CD8-positive, alpha-beta memory T cell (primary cell): ENCODE data around the gene ANKRD31. TPM values are rescaled to one million over a fixed set of nuclear protein-coding genes. Genes with fewer than 3 reads are reported as not detected.
A peak's percentile ranks its signal among the peaks of the same experiment; 100 is the strongest.
"Not testable (repeated sequence)": the region's sequence is repeated elsewhere in the genome, so short reads cannot be mapped to it uniquely, and the experiment has no call there.

Source experiments
- CTCF ChIA-PET: fragments of 350-600 bp; sonication (Branson Sonifier 250); formaldehyde crosslinking; loops from one replicate; lab custom pipeline; 2021; ENCODE audit warnings: antibody characterized with exemption; lab: Charles Lee
- POLR2A ChIA-PET: fragments of 350-600 bp; sonication (Branson Sonifier 250); formaldehyde crosslinking; loops from one replicate; lab custom pipeline; 2021; ENCODE audit warnings: antibody characterized with exemption; lab: Charles Lee
- DNase-seq, 5 donors: peaks; one replicate each; pipeline versions ENCODE4 v3.0.0 to v3.0.0-alpha.2; 2020 to 2022; ENCODE audit warnings: mixed read lengths in 1 of 5
- H3K27ac ChIP-seq: one replicate; pipeline ENCODE4 v1.7.0; 2013; ENCODE audit warnings: low read depth, mild to moderate bottlenecking, low read length, moderate library complexity
- H3K27me3 ChIP-seq: 2 replicates; pipeline ENCODE4 v1.7.0; 2013; ENCODE audit warnings: low read length, mild to moderate bottlenecking; ENCODE audit not compliant: insufficient read depth, poor library complexity, severe bottlenecking
- H3K36me3 ChIP-seq: 2 replicates; pipeline ENCODE4 v1.7.0; 2013; ENCODE audit warnings: mild to moderate bottlenecking, low read length, moderate library complexity; ENCODE audit not compliant: insufficient read depth
- H3K4me1 ChIP-seq: 2 replicates; pipeline ENCODE4 v1.7.0; 2013; ENCODE audit warnings: mild to moderate bottlenecking, low read length, moderate library complexity; ENCODE audit not compliant: insufficient read depth
- H3K4me3 ChIP-seq: 2 replicates; pipeline ENCODE4 v1.7.0; 2013; ENCODE audit warnings: mild to moderate bottlenecking, low read length
- H3K9me3 ChIP-seq: 2 replicates; pipeline ENCODE4 v1.7.0; 2013; ENCODE audit warnings: mild to moderate bottlenecking, low read length
- H3K27ac Mint-ChIP-seq, 8 donors: one replicate each; pipeline ENCODE4 v1.8.0; 2020 to 2021; ENCODE audit warnings: mixed read lengths in 8 of 8, mild to moderate bottlenecking in 6 of 8, inconsistent platforms in 3 of 8, moderate library complexity in 3 of 8
- H3K27me3 Mint-ChIP-seq, 2 donors: one replicate each; pipeline ENCODE4 v1.8.0; 2020 to 2021; ENCODE audit warnings: mixed read lengths in 2 of 2, mild to moderate bottlenecking in 1 of 2, moderate library complexity in 1 of 2
- H3K36me3 Mint-ChIP-seq, 3 donors: one replicate each; pipeline ENCODE4 v1.8.0; 2020 to 2021; ENCODE audit warnings: mixed read lengths in 3 of 3, inconsistent platforms in 1 of 3, mild to moderate bottlenecking in 1 of 3
- H3K4me1 Mint-ChIP-seq, 3 donors: one replicate each; pipeline ENCODE4 v1.8.0; 2020 to 2021; ENCODE audit warnings: mixed read lengths in 3 of 3, inconsistent platforms in 1 of 3, mild to moderate bottlenecking in 1 of 3
- H3K4me3 Mint-ChIP-seq, 7 donors: one replicate each; pipeline ENCODE4 v1.8.0; 2020 to 2021; ENCODE audit warnings: mixed read lengths in 7 of 7, mild to moderate bottlenecking in 6 of 7, moderate library complexity in 4 of 7, inconsistent platforms in 2 of 7
- H3K9me3 Mint-ChIP-seq, 5 donors: one replicate each; pipeline ENCODE4 v1.8.0; 2020 to 2022; ENCODE audit warnings: mixed read lengths in 5 of 5, mild to moderate bottlenecking in 3 of 5, moderate library complexity in 2 of 5, inconsistent platforms in 1 of 5
- polyA plus RNA-seq: library from polyadenylated mRNA; unstranded; fragments of 300-500 nt; fragmentation: Illumina TruSeq; gene quantifications from one replicate; pipeline ENCODE4 v1.2.3, GENCODE V29; 2021
- total RNA-seq, 2 experiments: library from RNA; stranded (reverse); gene quantifications; one replicate each; pipeline ENCODE4 v1.2.3, GENCODE V29; 2021

Gene ANKRD31
- total and polyA plus RNA-seq, 3 experiments from 2014 or later: 0.33 to 0.66 (median 0.64) TPM

DNA sequence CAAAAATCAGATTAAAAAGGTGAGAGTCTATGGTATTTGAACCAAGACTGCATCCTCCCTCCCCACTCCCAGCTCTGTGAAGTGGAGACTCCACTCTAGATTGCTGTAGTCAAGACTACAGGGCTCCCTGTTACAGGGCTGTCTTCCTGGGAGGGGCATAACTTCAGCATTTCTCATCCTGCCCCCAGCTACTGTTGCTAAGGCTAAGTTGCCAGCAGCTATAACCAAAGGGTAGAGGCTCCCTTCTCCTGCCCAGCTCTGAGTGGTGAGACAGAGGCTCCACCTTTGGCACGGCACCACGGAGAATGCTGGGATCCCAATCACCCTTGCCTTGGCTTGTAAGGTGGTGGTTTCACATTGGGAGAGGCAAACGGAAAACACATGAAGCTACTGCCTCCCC lies 145.1 kb downstream of the ANKRD31 start:
- Mint-ChIP-seq H3K27ac (peak overlapping the region in 1 of 8 donors; percentile 50), H3K9me3 (no peaks in the 10 kb centered on the region), H3K4me3 (no peak overlapping the region), H3K4me1 (peaks cover 9 to 19% (median 9%) of the 10 kb centered on the region in 3 donors), H3K27me3 (peaks cover 0 to under 1% of the 10 kb centered on the region in 2 donors), H3K36me3 (no peaks in the 10 kb centered on the region)
- ChIA-PET POLR2A (no interaction called here), CTCF (interaction anchor here (0.8 kb wide), 1 partner anchor 9 kb away, joined by 3 read pairs; no protein-coding TSS in a partner anchor)
- H3K9me3 ChIP-seq: no peaks in the 10 kb centered on the region
- H3K36me3 ChIP-seq: no peaks in the 10 kb centered on the region
- no peak for DNase-seq
- H3K4me1 ChIP-seq: no peaks in the 10 kb centered on the region
- no peak overlapping the region for H3K27ac ChIP-seq
- no peak overlapping the region for H3K4me3 ChIP-seq
- H3K27me3 ChIP-seq: no peaks in the 10 kb centered on the region

DNA sequence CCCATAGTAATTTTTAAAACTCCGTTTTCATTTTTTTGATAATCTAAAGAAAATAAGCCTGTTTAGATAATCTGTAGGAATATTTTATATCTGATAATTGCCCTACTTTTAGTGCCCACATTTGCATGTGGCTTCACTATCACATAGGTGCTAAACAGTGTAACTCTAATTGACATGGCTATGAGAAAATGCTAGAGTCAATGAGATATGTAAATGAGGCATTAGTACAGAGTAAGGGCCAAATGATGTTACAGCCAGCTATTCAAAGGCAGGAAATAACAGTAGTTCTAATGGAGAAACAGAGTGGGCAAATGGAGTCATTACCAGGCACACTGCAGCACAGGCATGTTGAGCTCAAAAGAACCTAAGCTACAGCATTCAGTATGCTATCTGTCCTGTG lies 147.0 kb downstream of the ANKRD31 start:
- H3K9me3 Mint-ChIP-seq: no peaks in the 10 kb centered on the region
- CTCF ChIA-PET: no interaction called here
- POLR2A ChIA-PET: no interaction called here
- H3K4me1 Mint-ChIP-seq: peaks cover 0 to 7% (median 1%) of the 10 kb centered on the region in 3 donors
- no peak for DNase-seq
- no peaks in the 10 kb centered on the region for H3K27me3 ChIP-seq
- H3K9me3 ChIP-seq: no peaks in the 10 kb centered on the region
- H3K4me3 Mint-ChIP-seq: no peak overlapping the region
- H3K4me3 ChIP-seq: no peak overlapping the region
- no peak overlapping the region for H3K27ac Mint-ChIP-seq
- no peak overlapping the region for H3K27ac ChIP-seq
- H3K4me1 ChIP-seq: no peaks in the 10 kb centered on the region
- H3K36me3 ChIP-seq: no peaks in the 10 kb centered on the region
- H3K36me3 Mint-ChIP-seq: no peaks in the 10 kb centered on the region
- peaks cover 0 to 4% of the 10 kb centered on the region in 2 donors for H3K27me3 Mint-ChIP-seq

DNA sequence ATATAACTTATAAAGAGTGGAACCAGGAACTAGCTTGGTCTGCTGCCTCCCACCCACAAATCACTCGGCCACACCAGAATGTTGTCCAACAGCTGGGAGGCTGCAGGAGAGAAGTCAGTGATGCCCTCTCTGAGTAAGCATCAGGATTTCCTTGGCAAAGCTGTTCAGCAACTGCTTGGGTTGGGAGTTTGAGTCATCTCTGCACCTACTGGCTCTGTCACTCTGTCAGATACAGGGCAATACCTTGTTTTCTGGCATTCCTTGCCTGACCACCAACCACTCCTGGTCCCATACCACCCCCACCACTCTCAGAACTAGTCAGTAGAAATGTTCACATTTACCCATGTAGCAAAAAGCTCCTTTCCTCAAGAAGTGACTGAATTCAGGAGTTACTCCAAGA lies 147.5 kb downstream of the ANKRD31 start:
- Histone ChIP-seq H3K9me3 (no peaks in the 10 kb centered on the region), H3K27me3 (no peaks in the 10 kb centered on the region), H3K27ac (no peak overlapping the region), H3K4me3 (no peak overlapping the region), H3K4me1 (no peaks in the 10 kb centered on the region), H3K36me3 (no peaks in the 10 kb centered on the region)
- no peak overlapping the region for H3K27ac Mint-ChIP-seq
- no peaks in the 10 kb centered on the region for H3K36me3 Mint-ChIP-seq
- H3K9me3 Mint-ChIP-seq: no peaks in the 10 kb centered on the region
- H3K27me3 Mint-ChIP-seq: peaks cover 0 to 4% of the 10 kb centered on the region in 2 donors
- H3K4me1 Mint-ChIP-seq: peaks cover 0 to 3% (median 0%) of the 10 kb centered on the region in 3 donors
- ChIA-PET POLR2A (no interaction called here), CTCF (no interaction called here)
- no peak overlapping the region for H3K4me3 Mint-ChIP-seq
- no peak for DNase-seq

DNA sequence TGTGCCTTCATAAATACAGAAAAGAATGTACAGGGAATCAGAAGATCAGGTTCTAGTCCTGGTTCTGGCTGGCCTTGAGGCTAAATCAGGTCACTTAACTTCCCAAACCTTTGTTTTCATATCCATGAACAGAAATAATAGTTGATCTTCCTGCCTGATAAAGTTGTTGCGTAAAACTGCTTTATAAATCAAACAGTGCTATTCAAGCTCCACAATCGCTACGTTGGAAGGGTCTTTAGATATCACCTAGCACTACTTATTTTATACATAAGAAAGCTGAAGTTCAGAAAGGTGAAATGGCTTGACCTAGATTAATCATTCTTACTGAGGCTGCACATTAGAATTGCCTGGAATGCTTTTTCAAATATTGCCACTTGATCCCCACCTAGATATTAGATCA lies 148.0 kb downstream of the ANKRD31 start:
- POLR2A ChIA-PET: no interaction called here
- DNase-seq: no peak
- CTCF ChIA-PET: no interaction called here
- H3K4me3 Mint-ChIP-seq: no peak overlapping the region
- no peaks in the 10 kb centered on the region for H3K9me3 Mint-ChIP-seq
- no peak overlapping the region for H3K4me3 ChIP-seq
- H3K36me3 Mint-ChIP-seq: no peaks in the 10 kb centered on the region
- H3K9me3 ChIP-seq: no peaks in the 10 kb centered on the region
- no peaks in the 10 kb centered on the region for H3K4me1 ChIP-seq
- peaks cover 0 to 4% of the 10 kb centered on the region in 2 donors for H3K27me3 Mint-ChIP-seq
- peak overlapping the region in 1 of 8 donors; percentile 19 for H3K27ac Mint-ChIP-seq
- H3K36me3 ChIP-seq: no peaks in the 10 kb centered on the region
- H3K27me3 ChIP-seq: no peaks in the 10 kb centered on the region
- peaks cover 0 to 3% (median 0%) of the 10 kb centered on the region in 3 donors for H3K4me1 Mint-ChIP-seq
- no peak overlapping the region for H3K27ac ChIP-seq

- Histone ChIP-seq H3K36me3 (no peaks in the 10 kb centered on the region), H3K9me3 (no peaks in the 10 kb centered on the region), H3K4me1 (no peaks in the 10 kb centered on the region), H3K27ac (no peak overlapping the region), H3K27me3 (no peaks in the 10 kb centered on the region), H3K4me3 (no peak overlapping the region)
- Mint-ChIP-seq H3K27ac (no peak overlapping the region), H3K4me1 (peaks cover 3 to 10% (median 4%) of the 10 kb centered on the region in 3 donors), H3K4me3 (no peak overlapping the region), H3K36me3 (peaks cover 0 to 4% (median 1%) of the 10 kb centered on the region in 3 donors), H3K9me3 (no peaks in the 10 kb centered on the region), H3K27me3 (peaks cover 3 to 14% of the 10 kb centered on the region in 2 donors)
- ChIA-PET POLR2A (no interaction called here), CTCF (no interaction called here)
- no peak for DNase-seq
These were observed 155.2 kb downstream of the ANKRD31 start for GRCh38 chr5:75081510-75081909.

DNA sequence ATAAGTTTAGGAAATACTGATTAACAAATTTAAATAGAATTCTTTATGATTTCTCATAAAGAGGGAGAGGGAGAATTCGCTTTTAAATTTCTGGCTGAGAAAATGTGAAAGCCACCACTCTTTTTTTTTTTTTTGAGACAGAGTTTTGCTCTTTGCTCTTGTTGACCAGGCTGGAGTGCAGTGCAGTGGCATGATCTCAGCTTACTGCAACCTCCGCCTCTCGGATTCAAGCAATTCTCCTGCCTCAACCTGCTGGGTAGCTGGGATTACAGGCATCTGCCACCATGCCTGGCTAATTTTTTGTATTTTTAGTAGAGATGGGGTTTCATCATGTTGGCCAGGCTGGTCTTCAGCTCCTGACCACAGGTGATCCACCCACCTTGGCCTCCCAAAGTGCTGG lies 157.3 kb downstream of the ANKRD31 start:
- POLR2A ChIA-PET, H3K27ac Mint-ChIP-seq, H3K36me3 Mint-ChIP-seq, H3K27me3 ChIP-seq, DNase-seq, H3K27ac ChIP-seq, H3K9me3 Mint-ChIP-seq, H3K4me3 ChIP-seq, CTCF ChIA-PET, H3K36me3 ChIP-seq, H3K4me3 Mint-ChIP-seq, H3K9me3 ChIP-seq, H3K4me1 ChIP-seq: not testable (repeated sequence)
- H3K4me1 Mint-ChIP-seq: peaks cover 3 to 10% (median 4%) of the 10 kb centered on the region in 3 donors
- H3K27me3 Mint-ChIP-seq: peaks cover 0 to 14% of the 10 kb centered on the region in 2 donors

DNA sequence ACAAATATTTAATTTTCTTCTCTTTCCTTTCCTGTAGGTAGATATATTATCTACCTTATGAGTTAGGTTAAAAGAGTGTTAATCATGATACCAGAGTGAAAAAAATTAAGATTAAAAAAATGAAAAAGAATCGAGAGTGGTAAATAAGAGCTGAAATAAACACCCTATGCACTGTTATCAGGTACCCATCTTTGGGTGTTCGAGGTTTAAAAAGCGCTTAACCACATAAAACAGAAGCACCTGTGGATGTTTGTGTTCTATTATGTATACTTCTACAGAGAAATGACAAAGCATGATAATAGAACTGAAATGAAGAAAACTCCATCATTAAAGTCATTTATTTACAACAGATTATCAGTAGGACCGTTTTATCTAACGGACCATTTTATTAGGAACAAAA lies 158.7 kb downstream of the ANKRD31 start:
- DNase-seq: peak in 2 of 5 donors; percentile 32 to 41
- CTCF ChIA-PET: no interaction called here
- Mint-ChIP-seq H3K36me3 (peaks cover 0 to 4% (median 1%) of the 10 kb centered on the region in 3 donors), H3K4me1 (peaks cover 3 to 10% (median 4%) of the 10 kb centered on the region in 3 donors), H3K4me3 (no peak overlapping the region), H3K27ac (no peak overlapping the region), H3K9me3 (no peaks in the 10 kb centered on the region), H3K27me3 (peaks cover 5 to 15% of the 10 kb centered on the region in 2 donors)
- Histone ChIP-seq H3K27ac (no peak overlapping the region), H3K4me1 (no peaks in the 10 kb centered on the region), H3K27me3 (no peaks in the 10 kb centered on the region), H3K9me3 (no peaks in the 10 kb centered on the region), H3K36me3 (no peaks in the 10 kb centered on the region), H3K4me3 (no peak overlapping the region)
- POLR2A ChIA-PET: no interaction called here

- no peak for DNase-seq
- Mint-ChIP-seq H3K9me3 (peaks cover 0 to 7% (median 0%) of the 10 kb centered on the region in 5 donors), H3K27ac (no peak overlapping the region), H3K4me1 (no peaks in the 10 kb centered on the region), H3K27me3 (peaks cover 5 to 11% of the 10 kb centered on the region in 2 donors), H3K4me3 (no peak overlapping the region), H3K36me3 (peaks cover 0 to 5% (median 0%) of the 10 kb centered on the region in 3 donors)
- Histone ChIP-seq H3K9me3 (no peaks in the 10 kb centered on the region), H3K27me3 (no peaks in the 10 kb centered on the region), H3K4me3 (no peak overlapping the region), H3K27ac (no peak overlapping the region), H3K36me3 (no peaks in the 10 kb centered on the region), H3K4me1 (no peaks in the 10 kb centered on the region)
- ChIA-PET CTCF (interaction anchor here (0.7 to 2.1 kb wide), 2 partner anchors 18 to 23 kb away, joined by 3 to 5 read pairs; no protein-coding TSS in a partner anchor), POLR2A (no interaction called here)
These were observed 164.6 kb downstream of the ANKRD31 start for GRCh38 chr5:75072061-75072460.
